ENCODE measurements around the gene RBM47.
"Not testable (repeated sequence)": the region's sequence is repeated elsewhere in the genome, so short reads cannot be mapped to it uniquely, and the experiment has no call there.

The RBM47 gene

GRCh38 chr4:40544221-40544620 lies 85.4 kb downstream of the RBM47 start:
- DNase-seq (ENCODE audit: low read depth in 1 of 2, low spot score in 1 of 2), result no peak

DNA sequence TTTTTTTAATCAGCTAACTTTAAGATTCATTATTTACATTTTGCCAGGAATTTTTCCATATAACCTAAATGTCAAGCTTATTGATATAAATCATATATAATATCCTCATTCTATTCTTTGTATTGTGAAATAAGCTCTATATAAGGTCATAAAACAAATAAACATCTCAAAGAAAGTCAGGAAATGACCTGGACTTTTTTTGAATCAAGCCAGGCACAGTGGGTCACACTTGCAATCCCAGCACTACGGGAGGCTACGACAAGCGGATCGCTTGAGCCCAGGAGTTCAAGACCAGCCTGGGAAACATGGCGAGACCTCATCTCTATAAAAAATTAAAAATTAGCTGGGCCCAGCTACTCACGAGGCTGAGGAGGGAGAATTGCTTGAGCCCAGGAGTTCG lies 88.9 kb downstream of the RBM47 start:
- no peak for DNase-seq (ENCODE audit: low read depth in 1 of 2, low spot score in 1 of 2)

DNA sequence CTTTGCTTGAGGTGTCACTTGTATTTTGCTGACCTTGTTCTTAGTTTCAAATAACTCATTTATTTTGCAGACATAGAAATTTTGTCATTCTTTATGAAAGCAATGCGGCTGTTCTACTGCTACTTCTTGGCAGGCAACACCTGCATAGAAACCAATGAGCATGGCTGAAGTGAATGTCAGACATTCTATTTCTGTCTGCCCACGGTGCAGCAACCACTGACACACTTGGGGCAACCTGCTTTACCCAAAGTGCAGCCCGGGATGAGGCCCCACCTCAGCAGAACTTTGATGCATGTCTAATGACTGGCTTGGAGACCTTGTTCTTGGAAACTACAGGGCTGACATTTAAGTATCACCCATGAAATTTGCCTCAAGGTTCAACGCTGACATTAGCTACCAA lies 93.6 kb downstream of the RBM47 start:
- no peak for DNase-seq (ENCODE audit: low read depth in 1 of 2, low spot score in 1 of 2)

DNA sequence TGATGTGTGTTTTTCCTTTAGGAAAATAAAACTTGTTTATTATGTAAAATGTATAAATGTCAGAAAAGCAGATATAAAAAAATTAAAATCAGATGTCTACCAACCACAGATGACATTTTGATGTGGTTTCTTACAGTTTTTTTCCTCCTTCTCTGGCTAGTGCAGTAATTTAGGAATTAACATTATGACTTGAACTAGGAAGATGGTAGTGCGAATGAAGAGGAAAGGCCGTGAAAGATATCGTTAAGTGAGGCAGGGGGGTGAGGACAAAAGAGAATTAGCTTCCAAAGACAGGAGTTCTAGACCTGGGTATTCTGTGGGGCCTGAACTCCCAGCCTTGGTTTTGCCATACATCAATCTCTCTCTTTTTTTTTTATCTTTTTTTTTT lies 98.0 kb downstream of the RBM47 start:
- DNase-seq (ENCODE audit: low read depth in 1 of 2, low spot score in 1 of 2), result no peak

DNA sequence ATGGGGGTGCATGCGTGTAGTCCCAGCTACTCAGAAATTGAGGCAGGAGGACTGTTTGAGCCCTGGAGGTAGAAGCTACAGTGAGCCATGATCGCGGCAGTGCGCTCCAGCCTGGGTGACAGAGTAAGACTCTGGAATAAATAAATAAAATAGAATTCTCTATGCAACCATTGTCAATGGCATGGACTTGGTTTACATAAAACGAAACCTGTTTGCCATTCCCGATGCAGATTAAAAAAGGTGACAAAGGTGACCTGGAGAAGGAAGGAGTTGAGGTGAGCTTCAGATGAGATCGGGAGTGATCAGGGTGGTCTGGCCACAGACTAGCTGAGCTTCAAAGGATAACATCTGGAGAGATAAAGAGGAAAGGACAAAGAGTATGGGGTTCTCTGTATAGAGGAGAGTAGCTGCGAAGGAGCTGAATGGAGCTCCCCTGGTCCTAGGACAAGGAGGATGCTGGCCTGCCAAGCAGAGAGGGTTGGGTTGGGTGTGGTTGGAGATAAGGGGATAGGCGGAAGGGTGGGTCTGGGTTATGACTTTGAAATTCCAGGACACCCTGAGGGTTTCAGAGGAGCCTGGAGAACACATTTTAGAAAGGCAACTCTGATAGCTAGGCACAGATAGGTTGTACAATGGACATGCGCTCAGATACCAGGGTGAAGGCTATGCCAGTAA lies 98.6 kb downstream of the RBM47 start:
- no peak for DNase-seq (ENCODE audit: low read depth in 1 of 2, low spot score in 1 of 2)

DNA sequence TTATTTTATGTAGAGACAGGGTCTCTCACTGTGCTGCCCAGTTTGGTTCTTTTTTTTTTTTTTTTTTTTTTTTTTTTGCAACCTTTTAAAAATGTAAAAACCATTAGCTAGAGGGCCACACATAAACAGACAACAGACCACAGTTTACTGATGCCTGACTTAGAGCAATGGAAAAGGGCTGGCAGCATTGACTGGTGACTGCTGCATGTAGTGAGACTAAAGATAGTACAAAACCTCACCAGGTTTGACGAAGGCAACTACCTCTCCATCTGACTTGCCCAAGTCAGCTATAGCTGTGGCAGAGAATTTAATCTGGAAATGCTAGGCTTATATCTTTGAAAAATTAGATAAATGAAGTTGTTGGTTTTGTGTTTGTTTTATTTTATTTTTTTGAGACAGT lies 102.9 kb downstream of the RBM47 start:
- DNase-seq (ENCODE audit: low read depth in 1 of 2, low spot score in 1 of 2), result no peak

DNA sequence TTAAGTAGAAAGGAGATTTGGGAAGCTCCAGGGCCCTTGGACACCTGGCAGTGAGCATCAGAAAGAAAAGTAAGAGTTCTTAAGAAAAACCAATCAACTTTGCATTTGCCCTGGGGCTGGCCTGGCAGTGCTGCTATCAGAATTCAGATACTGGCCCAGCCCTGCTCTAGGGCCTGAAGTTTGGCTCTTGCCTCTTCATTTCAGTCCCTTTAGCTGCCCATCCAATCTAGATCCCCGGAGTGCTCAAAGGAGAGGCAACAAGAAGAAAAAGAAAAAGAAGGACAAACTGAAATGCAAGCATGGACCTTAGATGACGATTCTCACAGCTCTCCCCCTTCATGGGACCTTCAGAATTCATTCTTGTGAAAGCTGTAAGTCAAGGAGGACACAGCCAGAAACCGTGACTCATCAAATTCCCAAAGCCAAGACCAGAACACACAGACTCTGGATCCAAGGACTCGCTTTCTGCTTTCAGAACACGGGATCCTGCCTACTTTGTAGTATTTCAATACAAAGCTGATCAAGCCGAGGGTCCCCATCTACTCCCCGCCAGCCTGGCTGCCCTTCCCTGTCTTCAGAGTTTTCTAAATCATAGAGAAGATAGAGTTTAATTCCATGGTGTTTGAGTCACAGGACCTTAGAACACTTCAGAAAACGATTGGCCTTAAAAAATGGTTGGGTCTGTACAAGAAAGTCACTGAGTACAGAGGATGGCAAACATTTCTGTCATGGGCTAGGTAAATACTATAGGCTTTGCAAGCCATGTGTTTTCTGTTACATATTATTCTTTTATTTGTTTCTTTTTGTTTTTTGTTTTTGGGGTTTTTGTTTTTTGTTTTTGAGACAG lies 103.7 kb downstream of the RBM47 start:
- no peak for DNase-seq (ENCODE audit: low read depth in 1 of 2, low spot score in 1 of 2)

DNA sequence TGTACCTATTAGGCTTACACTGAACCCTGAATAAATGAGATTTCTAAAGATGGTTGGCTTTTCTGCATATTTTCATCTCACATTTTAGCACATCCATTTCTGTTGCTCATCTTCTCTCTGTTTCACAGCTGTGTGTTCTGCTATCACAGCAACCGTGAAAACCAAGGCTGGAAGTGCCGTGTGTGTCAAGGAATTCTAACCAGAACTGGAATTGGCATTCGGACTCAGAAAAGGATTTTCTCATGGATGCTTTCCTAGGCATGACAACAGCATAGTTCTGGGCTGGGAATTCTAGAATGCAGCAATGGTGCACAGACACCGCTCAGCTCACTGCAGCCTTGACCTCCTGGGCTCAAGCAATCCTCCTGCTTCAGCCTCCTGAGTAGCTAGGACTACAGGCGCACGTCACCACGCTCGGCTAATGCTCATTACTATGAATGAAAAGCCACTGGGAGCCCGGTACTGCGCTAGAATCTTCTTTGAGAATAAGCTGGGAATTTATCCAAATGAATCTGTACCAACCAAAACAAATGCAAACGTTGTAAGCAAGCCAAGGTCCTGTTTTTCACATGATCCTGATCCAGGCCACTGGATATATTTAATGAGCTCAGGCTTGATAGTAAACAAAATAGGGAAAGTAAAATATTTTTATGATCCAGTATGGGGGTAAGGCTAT lies 105.2 kb downstream of the RBM47 start:
- no peak for DNase-seq (ENCODE audit: low read depth in 1 of 2, low spot score in 1 of 2)

GRCh38 chr4:40523581-40523980 lies 106.1 kb downstream of the RBM47 start:
- DNase-seq (ENCODE audit: low read depth in 1 of 2, low spot score in 1 of 2), result no peak

DNA sequence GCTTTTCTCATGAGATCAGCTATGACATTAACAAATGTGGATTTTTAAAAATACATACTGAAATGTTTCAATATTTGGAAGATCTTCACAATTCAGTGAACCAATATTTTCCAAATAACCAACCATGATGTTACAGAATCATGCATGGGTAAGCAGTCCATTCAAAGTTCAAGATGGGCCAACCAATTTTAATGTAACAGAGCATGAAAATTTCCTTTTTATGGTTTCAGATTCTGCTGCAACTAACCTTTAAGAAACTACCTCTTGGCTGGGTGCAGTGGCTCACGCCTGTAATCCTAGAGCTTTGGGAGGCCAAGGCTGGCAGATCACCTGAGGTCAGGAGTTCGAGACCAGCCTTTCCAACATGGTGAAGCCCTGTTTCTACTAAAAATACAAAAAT lies 107.7 kb downstream of the RBM47 start:
- no peak for DNase-seq (ENCODE audit: low read depth in 1 of 2, low spot score in 1 of 2)

DNA sequence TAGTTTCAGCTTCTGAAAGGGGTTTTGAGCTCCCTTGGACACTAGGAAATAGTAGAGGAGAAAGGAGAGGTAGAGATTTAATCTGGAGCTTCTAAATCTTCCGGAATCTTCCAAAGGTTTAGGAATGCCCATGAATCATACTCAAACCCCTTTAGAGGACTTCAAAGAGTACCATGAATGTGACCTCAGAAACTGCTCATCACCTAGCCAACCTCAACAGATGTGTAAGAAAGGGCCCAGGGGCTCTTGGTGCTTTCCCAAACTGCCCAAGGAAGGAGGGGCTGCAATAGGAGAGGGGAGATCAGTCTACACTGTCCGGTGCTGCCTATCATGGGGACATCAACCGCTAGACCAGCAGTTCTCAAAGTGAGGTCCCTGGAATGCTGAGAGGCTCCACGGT lies 109.1 kb downstream of the RBM47 start:
- DNase-seq (ENCODE audit: low read depth in 1 of 2, low spot score in 1 of 2), result no peak

DNA sequence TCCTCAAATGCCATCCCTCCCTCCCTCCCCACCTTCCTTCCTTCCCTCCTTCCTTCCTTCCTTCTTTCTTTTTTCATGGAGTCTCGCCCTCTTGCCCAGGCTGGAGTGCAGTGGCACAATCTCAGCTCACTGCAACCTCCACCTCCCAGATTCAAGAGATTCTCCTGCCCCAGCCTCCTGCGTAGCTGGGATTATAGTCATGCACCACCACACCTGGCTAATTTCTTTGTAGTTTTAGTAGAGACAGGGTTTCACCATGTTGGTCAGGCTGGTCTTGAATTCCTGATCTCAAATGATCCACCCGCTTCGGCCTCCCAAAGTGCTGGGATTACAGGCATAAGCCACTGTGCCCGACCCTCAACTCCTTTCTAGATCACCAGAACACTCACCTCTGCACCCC lies 112.6 kb downstream of the RBM47 start:
- not testable (repeated sequence) for DNase-seq (ENCODE audit: low read depth in 1 of 2, low spot score in 1 of 2)

DNA sequence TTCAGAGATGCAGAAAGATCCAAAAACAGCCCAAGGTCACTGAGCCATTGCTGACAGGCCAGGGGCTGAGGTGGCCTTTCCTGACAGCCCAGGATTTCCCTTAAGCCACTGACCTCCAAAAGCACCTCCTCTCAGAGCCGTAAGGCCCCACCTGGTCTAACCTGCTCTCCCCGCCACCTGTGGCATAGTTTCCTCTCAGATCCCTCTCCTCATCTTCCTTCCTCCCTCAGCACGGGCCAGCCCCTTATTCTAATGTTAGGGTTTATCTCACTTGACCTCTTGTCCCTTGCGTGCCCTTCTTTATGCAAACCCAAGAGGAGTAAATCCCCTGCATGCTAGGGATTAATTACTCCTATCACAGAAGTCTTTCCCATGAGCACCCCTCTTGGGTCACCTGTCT lies 113.0 kb downstream of the RBM47 start:
- no peak for DNase-seq (ENCODE audit: low read depth in 1 of 2, low spot score in 1 of 2)

GRCh38 chr4:40515398-40516293 lies 114.0 kb downstream of the RBM47 start:
- peak in 1 of 2 donors; percentile 12 for DNase-seq (ENCODE audit: low read depth in 1 of 2, low spot score in 1 of 2)

GRCh38 chr4:40515037-40515397 lies 114.6 kb downstream of the RBM47 start:
- no peak for DNase-seq (ENCODE audit: low read depth in 1 of 2, low spot score in 1 of 2)

- no peak for DNase-seq (ENCODE audit: low read depth in 1 of 2, low spot score in 1 of 2)
Observed at GRCh38 chr4:40514497-40514951, 115.1 kb downstream of the RBM47 start.

DNA sequence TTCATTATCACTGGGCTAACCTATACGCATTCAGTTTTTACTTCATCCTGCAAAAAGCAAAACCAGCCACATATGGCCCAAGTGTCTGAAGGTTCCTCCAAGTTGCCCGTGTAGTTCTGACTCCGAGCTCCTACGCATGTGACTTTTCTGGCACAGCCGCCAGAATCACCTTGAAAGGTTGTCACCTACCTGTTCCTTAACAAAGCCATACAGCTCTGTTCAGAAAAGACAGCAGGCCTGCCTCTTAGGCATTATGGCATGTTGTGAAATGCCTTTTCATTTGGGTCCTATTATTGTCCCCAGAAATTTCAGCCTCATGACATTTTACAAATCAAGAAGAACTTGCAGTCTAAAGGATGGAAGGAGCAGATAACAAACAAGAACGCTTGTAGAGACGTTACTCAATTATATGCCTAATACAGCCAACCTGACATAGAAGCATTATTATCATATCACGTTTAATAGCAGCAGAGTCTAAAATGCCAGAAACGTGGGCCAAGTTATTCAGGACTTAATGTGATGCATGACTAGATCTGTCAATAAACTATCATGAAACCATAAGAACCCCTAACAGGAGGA lies 118.5 kb downstream of the RBM47 start:
- DNase-seq (ENCODE audit: low read depth in 1 of 2, low spot score in 1 of 2), result no peak

- DNase-seq (ENCODE audit: low read depth in 1 of 2, low spot score in 1 of 2), result no peak
Observed at GRCh38 chr4:40507977-40508376, 121.7 kb downstream of the RBM47 start.

- no peak for DNase-seq (ENCODE audit: low read depth in 1 of 2, low spot score in 1 of 2)
Observed at GRCh38 chr4:40506492-40506891, 123.2 kb downstream of the RBM47 start.

DNA sequence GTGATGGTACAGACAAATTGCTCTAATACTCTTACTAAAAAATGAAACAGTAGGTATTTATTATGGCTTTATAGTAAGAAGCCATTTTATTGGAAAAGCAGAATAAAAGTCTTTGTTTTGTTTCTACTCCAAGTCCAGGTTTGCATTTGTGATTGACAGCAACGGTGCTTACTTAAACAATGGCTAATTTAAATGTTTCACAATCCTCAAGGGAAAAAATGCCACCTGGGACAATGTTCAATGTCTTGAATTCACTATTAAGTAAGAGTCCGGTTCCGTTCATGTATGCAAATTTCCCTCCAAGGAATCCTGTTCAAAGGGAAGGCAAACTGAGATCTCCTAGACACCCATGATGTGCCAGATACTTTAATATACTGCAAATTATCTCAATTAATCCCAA lies 123.6 kb downstream of the RBM47 start:
- DNase-seq (ENCODE audit: low read depth in 1 of 2, low spot score in 1 of 2), result no peak

DNA sequence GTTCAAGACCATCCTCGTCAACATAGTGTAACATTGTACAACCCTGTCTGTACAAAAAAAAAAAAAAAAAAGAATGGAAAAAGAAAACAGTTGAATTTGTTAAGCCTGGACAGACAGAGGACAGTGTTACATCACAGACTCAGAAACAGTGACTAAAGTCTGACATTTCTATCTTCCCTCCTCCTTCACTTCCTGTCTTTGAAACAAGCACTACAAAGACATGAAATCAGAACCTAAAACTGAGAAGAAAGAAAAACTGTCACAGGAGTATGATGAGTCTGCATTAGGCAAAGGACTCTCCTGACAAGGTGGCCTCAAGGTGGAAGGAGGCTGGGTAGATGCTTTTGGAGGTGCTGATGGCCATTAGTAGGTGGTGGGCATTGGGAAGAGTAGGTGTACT lies 126.7 kb downstream of the RBM47 start:
- DNase-seq (ENCODE audit: low read depth in 1 of 2, low spot score in 1 of 2), result no peak
